K562 (cell line): ENCODE results near the gene ASB12. TPM values are rescaled to one million over a fixed set of nuclear protein-coding genes. Genes with fewer than 3 reads are reported as not detected.

Experiments
- CUX1 ChIP-seq: fragments of 200-800 bp; sonication (Bioruptor generic); IDR thresholded peaks from 2 replicates; pipeline ENCODE4 v1.6.1; 2016; ENCODE audit warnings: missing genetic modification characterization, missing compliant biosample characterization
- ELF1 ChIP-seq: fragments of 200-800 bp; sonication (Bioruptor generic); IDR thresholded peaks from 2 replicates; pipeline ENCODE4 v1.6.1; 2016; ENCODE audit warnings: missing genetic modification characterization, missing compliant biosample characterization
- HMGN3 ChIP-seq: IDR thresholded peaks from 2 replicates; pipeline ENCODE4 v1.6.1; 2011; ENCODE audit warnings: borderline replicate concordance, low read depth, mild to moderate bottlenecking, mixed read lengths, low read length; ENCODE audit not compliant: insufficient read length; ENCODE audit errors: extremely low read depth
- HOMEZ ChIP-seq: fragments of 250-450 bp; sonication (Bioruptor Pico); IDR thresholded peaks from 2 replicates; pipeline ENCODE4 v1.4.0; 2020; ENCODE audit warnings: mild to moderate bottlenecking, moderate library complexity
- KAT7 ChIP-seq: sonication (generic); formaldehyde crosslinking; IDR thresholded peaks from 2 replicates; pipeline ENCODE4 v1.8.0; 2022; ENCODE audit warnings: missing genetic modification reagents, mild to moderate bottlenecking, borderline replicate concordance
- NCOA6 ChIP-seq: fragments of 450-650 bp; IDR thresholded peaks from 2 replicates; pipeline ENCODE4 v1.6.1; 2017; ENCODE audit warnings: mild to moderate bottlenecking
- NFYB ChIP-seq: IDR thresholded peaks from 2 replicates; pipeline ENCODE4 v1.6.1; 2011; ENCODE audit warnings: mild to moderate bottlenecking, moderate library complexity; ENCODE audit not compliant: insufficient read length; ENCODE audit errors: extremely low read depth
- PBX2 ChIP-seq, 2 experiments: IDR thresholded peaks in 1 of 2; conservative IDR thresholded peaks in 1 of 2; 2 replicates each; pipeline ENCODE4 v1.6.1; 2016; ENCODE audit warnings: low read depth in 2 of 2, mild to moderate bottlenecking in 1 of 2, missing compliant biosample characterization in 1 of 2, missing genetic modification characterization in 1 of 2, moderate library complexity in 1 of 2
- PKNOX1 ChIP-seq: fragments of 450-650 bp; IDR thresholded peaks from 2 replicates; pipeline ENCODE4 v1.6.1; 2016
- SUPT5H ChIP-seq: fragments of 450-650 bp; IDR thresholded peaks from 2 replicates; pipeline ENCODE4 v1.6.1; 2016
- TCF7 ChIP-seq: sonication (generic); IDR thresholded peaks from 2 replicates; pipeline ENCODE4 v1.6.1; 2016; ENCODE audit warnings: antibody characterized with exemption, borderline replicate concordance
- ZNF133 ChIP-seq: fragments of 250-450 bp; sonication (Bioruptor Pico); IDR thresholded peaks from 2 replicates; pipeline ENCODE4 v1.4.0; 2020; ENCODE audit warnings: mild to moderate bottlenecking
- ZNF146 ChIP-seq: IDR thresholded peaks from one replicate; pipeline ENCODE4 v1.6.1; 2018; ENCODE audit warnings: missing compliant biosample characterization; ENCODE audit not compliant: unreplicated experiment
- ZNF212 ChIP-seq: fragments of 450-650 bp; formaldehyde crosslinking; IDR thresholded peaks from 2 replicates; pipeline ENCODE4 v1.4.0; 2020; ENCODE audit warnings: mild to moderate bottlenecking
- ZNF655 ChIP-seq: fragments of 250-450 bp; sonication (Bioruptor Pico); IDR thresholded peaks from 2 replicates; pipeline ENCODE4 v1.5.0; 2021
- polyA plus RNA-seq, 8 experiments: library from polyadenylated mRNA; depleted of rRNA in 4 of 8; stranded (reverse) in 5 of 8; unstranded in 3 of 8; fragments of >200 nt; fragmentation: Nextera tagmentation in 2 of 8; fragmentation: Illumina TruSeq in 1 of 8; extraction: Ambion mirVana in 2 of 8; extraction: Trizol in 1 of 8; gene quantifications; 2 replicates each; pipeline versions ENCODE4 v1.2.1 to v1.2.3, GENCODE V29; 2011 to 2014; ENCODE audit warnings: inconsistent platforms in 1 of 8, missing spikeins in 1 of 8
- total RNA-seq, 7 experiments: library from RNA; depleted of rRNA in 6 of 7; stranded (reverse); fragments of >200 nt in 6 of 7; fragmentation: Illumina TruSeq in 2 of 7; extraction: Trizol in 2 of 7; gene quantifications; 2 replicates each; pipeline versions ENCODE4 v1.2.1 to v1.2.3, GENCODE V29; 2011 to 2021; ENCODE audit warnings: low replicate concordance in 1 of 7

ASB12 gene
- total and polyA plus RNA-seq, 9 of the 15 experiments (the other 6 are each of a cell fraction or from before 2014, with no cell fraction given), result 0.14 to 0.70 (median 0.33) TPM; not detected in 2

GRCh38 chrX:64205735-64206501 is 24.5 kb downstream of the ASB12 start (continued):
- TF ChIP-seq ZNF655 (CRISPR knock-in tag) (no peak), ZNF212 (CRISPR knock-in tag) (no peak), PKNOX1 (peak; percentile 99), TCF7 (no peak), ELF1 (tag) (peak; percentile 25; the same call in 1 of the 2 replicates), KAT7 (CRISPR knock-in tag) (no peak), HOMEZ (no peak), NCOA6 (no peak), ZNF146 (CRISPR knock-in tag) (no peak), ZNF133 (CRISPR knock-in tag) (no peak), HMGN3 (peak; percentile 28), PBX2 (CRISPR knock-in tag; IDR thresholded peaks at IDR 0.05; ENCODE audit: low read depth) (peak; percentile 79), PBX2 (tag; conservative IDR thresholded peaks at IDR 0.05; ENCODE audit: low read depth) (peak; percentile 92), CUX1 (no peak), SUPT5H (peak; percentile 57; the same call in 1 of the 2 replicates), NFYB (peak; percentile 73)
